GM12865 (cell line): ENCODE results near the gene TRIP10.
"Not testable (repeated sequence)": the region's sequence is repeated elsewhere in the genome, so short reads cannot be mapped to it uniquely, and the experiment has no call there.

Experiments used
- DNase-seq: peaks from one replicate; pipeline ENCODE4 v3.0.0; 2010; ENCODE audit warnings: low read depth
- H3K4me3 ChIP-seq: 2 replicates; pipeline ENCODE4 v1.5.1; 2011; ENCODE audit warnings: mild to moderate bottlenecking, low read depth, low read length, control low read depth
- CTCF ChIP-seq: IDR thresholded peaks from 2 replicates; pipeline ENCODE4 v1.5.1; 2011; ENCODE audit warnings: low read length, control low read depth, low read depth, inconsistent platforms; ENCODE audit not compliant: insufficient read depth; ENCODE audit errors: missing control alignments

Gene TRIP10

GRCh38 chr19:6706633-6706958, 32.9 kb upstream of the TRIP10 start:
- no peak for TF ChIP-seq CTCF
- no peak for DNase-seq

GRCh38 chr19:6707011-6707657, 32.3 kb upstream of the TRIP10 start:
- H3K4me3 ChIP-seq = no peak overlapping the region
- TF ChIP-seq CTCF = no peak
- DNase-seq = no peak

More at GRCh38 chr19:6706633-6706958, 32.9 kb upstream of the TRIP10 start:
- no peak overlapping the region for H3K4me3 ChIP-seq

GRCh38 chr19:6707658-6708018, 31.8 kb upstream of the TRIP10 start:
- TF ChIP-seq CTCF = no peak
- H3K4me3 ChIP-seq = no peak overlapping the region
- no peak for DNase-seq

GRCh38 chr19:6708346-6708745, 31.1 kb upstream of the TRIP10 start:
- DNase-seq = no peak
- no peak for TF ChIP-seq CTCF

GRCh38 chr19:6708913-6709312, 30.6 kb upstream of the TRIP10 start:
- not testable (repeated sequence) for H3K4me3 ChIP-seq, DNase-seq

More at GRCh38 chr19:6708346-6708745, 31.1 kb upstream of the TRIP10 start:
- H3K4me3 ChIP-seq = no peak overlapping the region

GRCh38 chr19:6709549-6709948, 29.9 kb upstream of the TRIP10 start:
- H3K4me3 ChIP-seq = no peak overlapping the region
- TF ChIP-seq CTCF = no peak
- no peak for DNase-seq

- TF ChIP-seq CTCF = no peak
- no peak overlapping the region for H3K4me3 ChIP-seq
- DNase-seq = no peak
These were observed 29.0 kb upstream of the TRIP10 start for GRCh38 chr19:6710273-6711077.
